GM18907 (cell line): ENCODE measurements around the gene PHAF1.
A peak's percentile ranks its signal among the peaks of the same experiment; 100 is the strongest.

ENCODE experiments used
- ATAC-seq: cut with Tn5 transposase; IDR thresholded peaks from one replicate; pipeline ENCODE4 v1.9.1; 2021; ENCODE audit warnings: mild to moderate bottlenecking, moderate library complexity; ENCODE audit not compliant: unreplicated experiment

The PHAF1 gene

GRCh38 chr16:67177743-67178699 lies 68.3 kb downstream of the PHAF1 start:
- no peak for ATAC-seq

GRCh38 chr16:67179421-67180080 lies 69.8 kb downstream of the PHAF1 start:
- no peak for ATAC-seq

GRCh38 chr16:67180166-67180565 lies 70.4 kb downstream of the PHAF1 start:
- no peak for ATAC-seq

GRCh38 chr16:67181346-67181745 lies 71.6 kb downstream of the PHAF1 start:
- ATAC-seq: no peak

- no peak for ATAC-seq
Observed at GRCh38 chr16:67182288-67182687, 72.5 kb downstream of the PHAF1 start.

- ATAC-seq: no peak
Observed at GRCh38 chr16:67183284-67183626, 73.5 kb downstream of the PHAF1 start.

- ATAC-seq: peak; percentile 88
Observed at GRCh38 chr16:67183627-67184452, 74.1 kb downstream of the PHAF1 start, which contains the start of gene MATCAP1. MATCAP1 (minus strand) TSS chr16:67183963; CDS start chr16:67180610, 3,353 bp downstream.

GRCh38 chr16:67184453-67184994 lies 74.8 kb downstream of the PHAF1 start:
- ATAC-seq: peak; percentile 10

- ATAC-seq: no peak
Observed at GRCh38 chr16:67184995-67185650, 75.4 kb downstream of the PHAF1 start.

GRCh38 chr16:67185651-67186134 lies 76.0 kb downstream of the PHAF1 start:
- ATAC-seq: no peak

- ATAC-seq: no peak
Observed at GRCh38 chr16:67186550-67186950, 76.8 kb downstream of the PHAF1 start.

- ATAC-seq: no peak
Observed at GRCh38 chr16:67187175-67187890, 77.6 kb downstream of the PHAF1 start.

GRCh38 chr16:67188323-67188722 lies 78.6 kb downstream of the PHAF1 start:
- no peak for ATAC-seq

- no peak for ATAC-seq
Observed at GRCh38 chr16:67188798-67189197, 79.1 kb downstream of the PHAF1 start.

- no peak for ATAC-seq
Observed at GRCh38 chr16:67190041-67190440, 80.3 kb downstream of the PHAF1 start, which contains the start of gene EXOC3L1. EXOC3L1 (minus strand) TSS chr16:67190136; CDS start chr16:67189676, 460 bp downstream.

GRCh38 chr16:67190448-67191399 lies 81.0 kb downstream of the PHAF1 start:
- ATAC-seq: no peak

GRCh38 chr16:67191411-67191994 lies 81.8 kb downstream of the PHAF1 start:
- no peak for ATAC-seq
